Measurements from ENCODE around the gene SLCO2B1.

Gene SLCO2B1

DNA sequence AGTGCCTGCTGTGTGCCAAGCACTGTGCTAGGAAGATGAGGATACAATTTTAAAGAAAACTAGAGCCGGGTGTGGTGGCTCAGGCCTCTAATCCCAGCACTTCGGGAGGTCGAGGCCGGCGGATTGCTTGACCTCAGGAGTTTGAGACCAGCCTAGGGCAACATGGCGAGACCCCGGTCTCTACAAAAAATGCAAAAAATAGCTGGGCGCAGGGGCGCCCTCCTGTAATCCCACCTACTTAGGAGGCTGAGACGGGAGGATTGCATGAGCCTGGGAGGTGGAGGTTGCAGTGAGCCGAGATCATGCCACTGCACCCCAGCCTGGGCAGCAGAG is 98.0 kb downstream of the SLCO2B1 start:
- DNase-seq (ENCODE audit: low spot score): no peak

DNA sequence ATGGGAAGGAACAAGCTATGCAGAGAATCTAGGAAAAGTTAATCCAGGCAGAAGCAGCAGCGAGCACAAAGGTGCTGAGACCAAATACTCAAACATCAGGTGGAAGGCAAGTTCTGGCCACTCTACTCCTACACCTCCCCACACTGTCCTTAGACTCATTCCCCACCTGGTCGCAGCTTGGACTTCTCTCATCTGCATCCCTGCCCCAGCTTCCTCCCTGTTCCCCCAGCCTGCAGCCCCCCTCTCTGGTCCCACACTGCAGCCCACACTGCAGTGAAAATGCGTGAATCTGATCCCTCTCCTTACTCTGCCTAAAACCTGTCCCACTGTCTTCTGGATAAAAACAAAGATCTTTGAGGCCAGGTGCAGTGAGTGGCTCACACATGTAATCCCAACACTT is 98.8 kb downstream of the SLCO2B1 start:
- no peak for DNase-seq (ENCODE audit: low spot score)

DNA sequence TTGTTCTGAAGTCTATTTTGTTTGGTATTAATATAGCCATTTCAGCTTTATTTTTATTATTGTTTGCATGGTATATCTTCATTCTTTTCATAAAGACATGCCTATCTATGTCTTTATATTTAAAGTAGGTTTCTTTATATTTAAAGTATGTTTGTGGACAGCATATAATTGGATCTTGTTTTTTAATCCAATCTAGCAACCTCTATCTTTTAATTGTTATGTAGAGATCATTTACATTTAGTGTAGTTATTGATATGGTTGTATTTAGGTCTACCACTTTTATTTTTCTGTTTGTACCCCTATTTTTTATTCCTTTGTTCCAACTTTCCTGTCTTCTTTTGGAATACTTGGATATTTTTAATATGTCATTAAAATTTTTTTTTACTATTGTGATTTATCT is 103.4 kb downstream of the SLCO2B1 start:
- no peak for DNase-seq (ENCODE audit: low spot score)

All from AG08396 (cell line).